DMS53 treated with DMSO at 0.1 percent for 48 hours (cell line): ENCODE measurements around the gene KCNJ9.

ENCODE experiments used
- DNase-seq: peaks from one replicate; lab custom pipeline; 2025; ENCODE audit not compliant: unreplicated experiment; lab: John Stamatoyannopoulos, UW

The KCNJ9 gene

DNA sequence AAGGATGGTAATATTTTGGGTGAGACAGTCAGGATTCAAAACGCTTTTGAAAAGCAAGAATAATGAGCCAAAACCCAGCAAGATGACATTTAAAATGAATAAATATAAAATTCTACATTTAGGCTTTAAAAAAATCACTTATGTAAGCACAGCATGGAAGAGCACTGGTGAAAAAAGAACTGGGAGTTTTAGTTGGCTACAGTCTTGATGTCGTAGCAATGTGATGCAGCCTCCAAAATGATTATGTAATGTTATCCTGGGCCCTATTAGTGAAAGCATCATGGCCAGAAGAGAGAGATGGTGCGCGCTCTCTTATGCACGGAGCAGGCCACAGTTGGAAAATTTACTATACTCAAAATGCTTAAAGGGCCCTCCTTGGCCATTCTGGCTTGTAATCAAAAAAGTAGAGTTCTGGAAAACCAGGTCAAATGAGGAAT lies 5.1 kb downstream of the KCNJ9 start:
- DNase-seq: no peak

GRCh38 chr1:160087118-160087662 lies 5.9 kb downstream of the KCNJ9 start:
- no peak for DNase-seq

- DNase-seq: no peak
These were observed 8.5 kb downstream of the KCNJ9 start for GRCh38 chr1:160089883-160090282.

DNA sequence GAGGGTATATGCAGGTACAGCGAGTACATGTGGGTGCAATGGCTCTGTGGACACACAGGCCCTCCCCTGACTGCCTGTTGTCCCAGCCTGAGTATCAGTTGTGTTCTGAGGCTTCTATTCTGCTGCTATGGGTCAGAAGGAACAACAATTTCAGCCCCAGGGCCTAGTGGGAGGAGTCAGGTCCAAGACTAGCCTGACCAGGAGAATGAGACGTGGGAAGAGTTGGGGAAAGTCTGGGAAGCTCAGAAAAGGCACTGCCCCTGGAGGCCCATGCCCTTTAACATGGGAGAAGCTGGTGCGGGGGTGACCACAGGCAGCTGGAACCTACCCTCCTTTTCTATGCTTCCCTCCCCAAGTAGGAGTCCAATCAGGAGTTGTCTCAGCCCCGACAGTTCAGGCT lies 9.4 kb downstream of the KCNJ9 start:
- DNase-seq: no peak

DNA sequence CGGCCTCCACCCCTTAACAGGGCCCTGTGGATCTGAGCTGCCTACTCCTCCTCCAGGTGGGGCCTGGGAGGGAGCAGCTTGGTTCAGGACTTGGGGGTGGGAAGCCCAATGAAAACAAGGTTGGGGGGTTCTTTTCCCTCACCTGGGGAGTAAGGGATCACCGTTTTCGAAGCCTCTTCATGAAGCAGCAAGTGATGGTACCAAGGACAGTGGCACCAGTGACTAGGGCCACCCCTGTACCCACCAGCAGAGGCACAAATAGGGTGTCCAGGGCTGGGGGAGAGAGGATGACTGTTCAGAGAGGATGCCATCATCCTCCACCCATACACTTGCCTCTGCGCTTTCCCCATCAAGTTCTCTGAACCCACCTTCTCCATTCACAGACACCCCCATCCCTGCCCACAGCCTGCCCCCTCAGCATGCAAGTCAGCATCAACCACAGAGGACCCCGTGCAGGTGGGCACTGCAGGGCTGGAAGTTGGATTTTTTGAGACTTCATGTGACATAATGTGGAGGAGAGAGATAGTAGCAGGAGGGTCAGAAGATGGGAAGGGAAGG lies 10.4 kb downstream of the KCNJ9 start:
- no peak for DNase-seq

DNA sequence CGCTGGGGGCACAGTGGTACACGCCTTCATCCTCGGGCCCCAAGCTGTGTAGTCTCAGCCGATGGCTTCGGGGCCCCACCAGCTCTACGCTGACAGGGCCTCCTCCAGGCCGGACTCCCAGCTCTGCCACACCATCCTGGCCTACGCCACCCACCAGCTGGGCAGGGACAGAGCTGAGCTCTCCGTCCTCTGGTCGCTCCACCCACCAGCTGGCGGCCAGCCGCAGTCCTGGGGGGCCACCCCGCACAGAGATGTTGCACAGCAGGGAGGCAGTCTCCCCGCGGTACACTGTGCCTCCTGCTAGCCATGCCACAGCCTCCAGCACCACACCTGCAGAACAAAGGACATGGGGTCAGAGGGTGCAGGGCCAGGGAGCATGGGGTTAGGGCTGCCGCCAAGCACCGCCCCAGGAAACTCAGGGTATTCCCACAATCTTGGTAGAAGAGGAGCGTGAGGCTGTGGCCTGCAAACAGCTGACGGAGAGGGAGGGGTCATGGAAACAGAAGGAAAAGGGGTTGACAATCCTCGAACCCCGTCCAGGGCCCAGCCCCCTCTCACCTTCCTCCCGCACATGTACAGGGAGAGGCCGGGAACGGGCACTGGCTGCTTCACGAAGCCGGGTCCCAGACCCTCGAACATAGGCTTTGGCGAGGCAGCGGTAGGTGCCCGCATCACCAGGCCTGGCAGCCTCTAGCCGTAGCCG lies 11.2 kb downstream of the KCNJ9 start:
- DNase-seq: no peak

DNA sequence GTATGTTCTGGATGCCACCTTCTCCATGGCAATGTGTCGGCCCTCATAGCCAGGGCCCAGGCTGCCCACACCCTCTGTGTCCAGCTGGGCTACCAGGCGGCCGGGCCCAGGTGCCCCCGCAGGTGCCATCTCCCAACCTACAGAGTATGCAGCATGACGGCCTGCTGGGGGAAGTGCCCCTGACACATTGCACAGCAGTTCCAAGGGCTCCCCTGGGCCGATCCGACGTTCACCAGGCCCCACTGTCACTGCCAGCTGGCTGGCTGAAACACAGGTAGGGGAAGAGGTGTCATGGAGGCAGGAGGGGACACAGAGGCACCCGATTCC lies 11.7 kb downstream of the KCNJ9 start:
- no peak for DNase-seq

GRCh38 chr1:160093624-160094290 lies 12.4 kb downstream of the KCNJ9 start:
- DNase-seq: no peak

DNA sequence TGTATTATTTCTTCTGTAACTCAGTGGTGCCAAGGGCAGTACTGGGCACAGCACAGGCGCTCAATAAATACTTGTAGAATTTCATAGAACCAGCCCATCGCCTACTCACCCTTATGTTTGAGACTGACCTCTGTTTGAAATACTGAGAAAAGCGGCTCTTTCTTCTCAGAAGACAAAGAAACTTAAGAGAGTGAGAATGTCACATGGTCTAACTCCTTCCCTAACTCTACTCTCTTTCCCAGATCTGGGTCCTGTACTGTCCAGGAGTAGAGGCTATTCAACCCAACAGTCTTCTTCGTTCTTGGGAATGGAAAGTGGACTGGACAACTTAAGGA lies 12.9 kb downstream of the KCNJ9 start:
- DNase-seq: no peak

- no peak for DNase-seq
These were observed 13.5 kb downstream of the KCNJ9 start for GRCh38 chr1:160094806-160095205.

DNA sequence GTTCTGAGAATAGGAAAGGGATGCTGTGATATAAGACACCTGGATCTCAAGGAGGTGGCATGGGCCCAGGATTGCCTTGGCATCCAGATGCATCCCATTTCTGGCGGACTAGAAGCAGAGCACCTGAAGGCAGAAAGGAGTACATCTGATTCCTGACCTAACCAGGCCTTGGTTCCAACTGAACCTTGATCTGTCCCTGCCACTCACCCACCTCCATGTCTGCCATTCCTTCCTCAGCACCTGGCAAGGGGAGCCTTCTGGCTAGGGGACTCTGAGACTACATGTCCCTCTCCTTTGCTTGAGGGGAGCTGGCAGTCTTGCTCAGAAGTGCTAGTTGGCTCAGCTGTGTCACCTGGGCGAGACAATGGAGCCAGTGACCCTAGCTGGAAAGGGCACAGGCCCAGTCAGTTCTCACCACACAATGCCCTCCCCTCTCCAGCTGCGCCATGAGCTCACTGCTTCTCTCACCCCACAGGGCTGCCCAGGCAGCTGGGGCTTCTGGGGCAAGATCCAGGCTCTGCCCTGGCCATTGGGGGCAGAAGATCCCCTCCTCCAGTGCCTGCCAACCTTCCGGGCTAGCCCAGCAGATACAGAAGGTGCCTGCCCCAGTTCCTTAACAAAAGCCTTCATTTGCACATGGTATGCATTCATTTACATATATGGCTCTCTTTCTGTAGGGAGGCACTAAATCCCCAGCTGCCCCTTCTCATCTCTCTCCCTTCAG lies 14.2 kb downstream of the KCNJ9 start:
- no peak for DNase-seq

DNA sequence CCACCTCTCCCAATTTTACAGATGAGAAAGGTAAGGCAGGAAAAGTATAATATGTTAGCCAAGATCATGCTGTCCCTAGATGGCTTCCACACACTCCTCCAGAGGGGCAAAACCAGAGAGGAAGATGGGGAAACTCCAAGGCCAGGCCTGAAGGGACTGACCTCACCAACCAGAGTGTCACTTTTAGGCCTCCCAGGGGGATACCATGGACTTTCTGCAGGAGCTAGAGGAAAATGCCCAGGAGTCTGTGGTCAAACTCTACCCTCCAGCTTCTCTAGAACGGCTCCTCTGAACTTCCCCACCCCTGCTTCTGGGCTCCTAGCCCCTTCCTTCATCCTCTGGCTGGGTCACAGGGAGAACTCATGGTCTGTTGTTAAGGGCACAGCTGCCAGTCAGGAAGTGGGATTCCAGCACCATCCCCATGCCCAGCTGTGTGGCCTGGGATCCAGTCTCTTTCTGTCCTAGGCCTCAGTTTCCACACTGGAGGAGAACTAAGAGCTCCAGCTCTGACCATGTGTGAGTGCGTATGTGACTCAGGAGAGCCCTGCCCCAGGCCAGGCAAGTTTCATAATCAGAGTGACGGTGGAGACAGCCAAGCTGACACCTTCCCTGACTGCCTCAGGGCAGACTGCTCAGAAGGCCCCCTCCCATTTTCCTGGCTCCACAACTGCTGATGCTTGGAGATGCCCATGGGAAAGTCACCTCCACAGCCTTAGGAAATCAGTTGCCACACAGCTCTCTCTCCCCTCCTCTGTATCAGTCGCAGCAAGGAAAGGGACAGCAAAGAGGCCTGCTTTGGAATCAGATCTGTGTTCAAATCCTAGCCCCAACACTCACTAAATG lies 15.2 kb downstream of the KCNJ9 start:
- DNase-seq: no peak

DNA sequence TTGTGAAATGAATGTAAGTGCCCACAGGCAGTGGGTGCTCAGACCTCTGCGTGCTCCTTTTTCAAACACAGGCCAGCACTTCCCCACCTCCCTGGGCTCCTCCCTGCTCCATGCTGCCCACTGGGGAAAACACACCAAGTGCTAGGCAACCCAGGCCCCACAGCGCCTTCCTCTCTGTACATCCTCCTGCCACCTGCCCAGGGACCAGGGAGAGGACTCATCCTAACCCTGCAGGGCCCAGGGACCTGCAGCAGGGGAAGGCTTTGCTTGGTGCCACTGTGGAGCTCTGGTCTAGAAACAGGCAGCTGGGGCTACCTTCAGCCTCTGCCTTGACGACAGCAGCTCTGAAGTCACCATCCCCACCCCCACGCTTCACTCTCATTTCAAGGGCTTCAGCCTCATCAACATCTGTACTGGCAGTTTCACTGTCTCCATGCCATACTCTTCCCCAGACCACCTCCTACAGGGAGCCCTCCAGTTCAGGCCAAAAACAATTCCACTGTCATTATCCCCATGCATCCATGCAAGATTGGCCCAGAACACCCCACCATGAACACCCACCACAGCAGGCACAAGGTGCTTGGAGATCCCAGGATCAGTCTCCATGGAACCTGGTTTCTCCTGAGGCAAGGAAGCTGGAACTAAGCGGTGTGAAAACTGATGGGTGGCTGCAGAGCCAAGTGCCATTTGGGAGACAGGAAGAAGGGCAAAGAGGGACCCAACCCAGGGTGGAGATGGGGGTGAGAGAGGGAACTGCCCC lies 16.0 kb downstream of the KCNJ9 start:
- no peak for DNase-seq

DNA sequence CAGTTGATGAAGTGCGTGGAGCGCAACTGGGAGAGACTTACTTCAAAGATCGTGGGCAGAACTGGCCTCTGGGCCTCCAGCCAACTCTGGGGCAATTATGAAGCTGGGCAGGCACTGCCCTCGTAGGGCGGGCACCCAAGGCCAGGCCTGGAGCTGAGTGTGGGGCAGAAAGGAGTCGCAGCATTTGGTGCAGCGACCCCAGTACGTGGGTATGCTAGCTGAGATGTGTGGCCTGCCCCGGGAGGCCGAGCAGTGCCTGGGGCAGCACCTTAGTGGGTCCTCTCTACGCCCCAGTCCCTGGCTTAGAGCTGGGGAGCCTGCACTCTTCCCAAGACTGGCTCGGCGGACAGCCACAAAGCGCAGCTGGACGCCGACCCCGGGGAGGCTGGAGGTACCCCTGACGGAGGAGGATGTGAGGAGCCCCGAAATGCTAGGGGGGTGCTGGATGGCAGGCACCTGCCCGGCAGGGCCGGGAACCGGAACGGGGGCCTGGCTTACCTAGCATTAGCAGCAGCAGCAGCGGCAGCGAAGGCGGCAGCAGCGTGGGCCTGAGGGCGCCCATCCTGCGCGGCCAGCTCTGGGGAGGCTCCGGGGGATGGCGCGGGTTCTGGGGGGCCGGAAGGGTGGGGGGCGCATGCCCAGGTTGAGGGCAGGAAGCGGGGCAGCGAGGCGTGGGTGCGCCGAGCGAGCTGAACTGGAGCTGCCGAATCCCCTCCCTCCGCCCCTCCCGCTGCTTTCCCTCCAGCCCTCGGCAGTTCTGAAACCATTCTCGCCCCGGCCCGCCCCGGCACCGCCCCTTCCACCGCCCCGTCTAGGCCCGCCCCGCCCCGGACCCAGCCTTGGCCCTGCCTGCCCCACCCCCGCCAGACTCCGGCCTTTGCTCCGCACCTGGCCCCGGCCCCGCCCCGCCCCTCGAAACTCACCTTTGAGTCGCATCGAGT lies 16.8 kb downstream of the KCNJ9 start, which contains the start of gene IGSF8:
IGSF8 (minus strand) TSS at position 709 of the 941 bp plus-strand sequence; CDS start at position 562, 147 bp downstream.
- DNase-seq: peak; percentile 77

DNA sequence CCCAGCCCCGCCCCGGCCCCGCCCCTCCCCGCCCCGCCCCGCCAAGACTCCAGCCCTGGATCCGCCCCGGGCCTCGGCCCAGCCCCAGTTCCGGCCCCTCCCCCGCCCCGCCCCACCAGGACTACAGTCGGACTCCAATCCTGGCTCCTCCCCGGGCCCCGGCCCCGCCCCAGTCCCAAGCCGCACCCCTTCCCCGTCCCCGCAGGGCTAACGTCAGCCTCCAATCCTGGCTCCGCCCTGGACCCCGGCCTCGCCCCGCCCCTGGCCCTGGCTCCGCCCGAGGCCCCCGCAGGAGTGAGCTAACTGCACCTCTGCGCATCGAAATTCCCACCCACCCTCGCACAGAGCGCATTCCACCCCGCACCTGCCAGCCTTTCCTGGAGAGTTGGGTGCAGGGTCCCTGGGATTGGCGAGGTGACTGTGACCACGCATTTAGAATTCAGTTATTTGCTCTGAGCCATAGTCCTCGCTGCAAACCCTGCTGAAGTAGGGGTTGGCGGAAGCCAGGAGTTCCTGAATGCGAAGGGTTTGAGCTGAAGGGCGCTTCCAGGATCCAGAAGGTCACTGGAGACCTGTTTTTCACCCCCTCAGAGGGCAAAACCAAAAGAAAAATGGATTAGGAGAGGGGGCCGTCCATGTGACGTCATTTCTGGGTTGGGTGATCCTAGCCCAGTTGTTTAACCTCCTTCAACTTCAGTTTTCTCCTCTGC lies 17.7 kb downstream of the KCNJ9 start:
- peak; percentile 80 for DNase-seq

DNA sequence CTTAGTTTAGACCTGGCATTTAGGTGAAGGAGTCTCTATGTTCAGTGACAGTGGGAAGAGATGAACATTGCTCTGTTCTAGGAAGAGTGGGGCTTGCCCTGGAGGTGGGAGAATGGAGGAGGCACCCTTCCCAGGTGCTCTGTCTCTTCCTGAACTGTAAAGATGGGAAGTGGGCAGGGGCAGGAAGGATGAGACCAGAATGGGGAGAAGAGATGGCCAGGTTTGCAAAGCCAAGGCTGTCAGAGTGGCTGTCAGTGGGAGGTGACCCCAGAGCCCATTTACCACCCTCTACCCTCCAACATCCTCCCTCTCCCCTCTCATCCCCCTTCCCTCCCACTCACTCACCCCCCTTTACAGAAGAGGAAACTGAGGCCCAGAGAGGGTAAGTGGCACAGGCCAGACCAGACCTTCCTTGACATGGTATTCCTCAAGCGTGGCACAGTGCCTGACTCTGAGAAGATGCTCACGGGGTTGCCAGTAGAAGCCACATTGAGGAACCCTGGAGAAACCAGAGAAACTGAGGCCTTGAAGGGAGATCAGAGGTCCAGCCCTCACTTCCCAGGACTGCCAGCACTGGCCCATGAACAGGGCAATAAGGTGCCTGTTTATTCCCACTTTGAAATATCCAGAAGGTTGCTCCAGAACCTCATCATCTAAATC lies 18.5 kb downstream of the KCNJ9 start:
- DNase-seq: no peak

DNA sequence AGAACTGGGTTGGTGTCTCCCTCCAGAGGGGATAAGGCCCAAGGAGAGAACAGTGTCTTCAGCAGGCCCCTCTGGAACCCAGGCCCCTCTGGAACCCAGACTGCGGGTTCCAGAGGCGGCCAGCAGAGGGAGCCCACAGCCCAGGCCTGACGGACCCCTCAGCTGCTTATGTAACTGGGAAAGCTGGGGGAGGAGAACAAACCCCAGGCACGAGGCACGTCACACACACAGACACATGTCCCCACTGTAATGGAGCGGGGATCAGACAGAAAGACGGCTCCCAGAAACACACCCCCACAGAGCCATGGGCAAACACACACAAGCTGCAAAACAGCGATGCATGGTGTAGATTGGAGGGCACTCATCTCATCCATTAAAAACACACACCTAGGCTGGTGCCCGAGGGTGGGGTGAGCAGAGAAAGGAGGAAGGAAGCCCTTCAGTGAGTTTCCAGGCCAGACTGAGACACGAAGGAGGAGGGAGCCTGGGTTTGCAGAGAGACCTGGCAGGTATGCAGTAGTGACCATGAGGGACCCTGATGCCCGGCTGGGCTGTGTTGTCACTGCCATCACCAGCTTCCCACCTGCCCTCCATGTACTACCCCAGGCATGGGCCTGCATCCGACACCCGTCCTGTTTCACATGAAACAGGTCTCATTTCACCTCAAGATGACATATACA lies 19.8 kb downstream of the KCNJ9 start:
- DNase-seq: peak; percentile 45
